ENCODE results near the gene CILP2. TPM values are rescaled to one million over a fixed set of nuclear protein-coding genes. Genes with fewer than 3 reads are reported as not detected.

The CILP2 gene
- total RNA-seq, 3 donors from 2014 or later, result 0.15 to 0.66 (median 0.16) TPM

GRCh38 chr19:19502808-19503602, 35.1 kb upstream of the CILP2 start:
- no peak overlapping the region for H3K27ac ChIP-seq

DNA sequence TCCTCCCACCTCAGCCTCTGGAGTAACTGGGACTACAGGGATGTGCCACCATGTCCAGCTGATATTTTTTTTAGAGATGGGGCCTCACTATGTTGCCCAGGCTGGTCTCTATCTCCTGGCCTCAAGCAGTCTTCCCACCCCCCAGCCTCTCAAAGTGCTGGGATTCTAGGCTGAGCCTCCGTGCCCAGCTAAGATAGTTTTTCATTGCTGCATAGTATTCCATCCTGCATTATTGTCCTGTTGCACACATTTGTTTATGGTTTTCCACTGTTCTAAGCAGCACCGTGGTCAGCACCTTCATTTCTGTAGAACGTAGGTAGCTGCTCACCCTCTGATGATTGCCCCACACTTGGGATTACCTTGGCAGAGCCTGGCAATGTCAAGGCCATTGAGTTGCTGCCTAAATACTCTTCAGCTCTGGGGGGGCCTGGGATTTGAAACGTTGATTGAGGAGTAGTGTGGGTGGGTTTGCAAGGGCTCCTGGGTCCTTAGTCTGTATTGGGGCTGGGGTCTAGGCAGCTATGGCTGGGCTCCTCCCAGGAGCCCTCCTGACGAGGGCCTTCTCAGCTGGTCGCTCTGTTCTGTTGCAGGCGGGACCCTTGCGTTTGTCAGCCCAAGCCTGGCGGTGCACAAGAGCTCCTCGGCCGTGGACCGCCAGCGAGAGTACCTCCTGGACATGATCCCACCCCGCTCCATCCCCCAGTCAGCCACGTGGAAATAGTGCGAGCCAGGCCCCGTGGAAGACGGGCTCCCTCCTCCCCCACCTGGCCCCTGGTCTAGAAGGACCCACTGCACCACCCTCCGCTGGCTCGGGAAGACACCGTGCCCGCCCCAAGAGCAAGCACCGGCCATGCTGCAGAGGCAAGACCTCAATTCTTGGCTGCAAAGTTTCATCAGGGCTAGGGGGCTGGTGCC, 33.1 kb upstream of the CILP2 start:
- H3K27ac ChIP-seq, result no peak overlapping the region
- no peaks in the 10 kb centered on the region for H3K4me1 ChIP-seq
- no peak overlapping the region for H3K4me3 ChIP-seq
- TF ChIP-seq CTCF (IDR thresholded peaks at IDR 0.05) (no peak), POLR2A (IDR thresholded peaks at IDR 0.05) (no peak), POLR2AphosphoS5 (IDR thresholded peaks at IDR 0.05) (no peak)
- no peaks in the 10 kb centered on the region for H3K27me3 ChIP-seq
- DNase-seq (ENCODE audit: low spot score in 2 of 2), result no peak
- H3K36me3 ChIP-seq, result peaks cover 13% of the 10 kb centered on the region
- no peaks in the 10 kb centered on the region for H3K9me3 ChIP-seq
- intact Hi-C loops (cut with DNase I; ENCODE audit: low total_unique reads), result no loop called here

More at GRCh38 chr19:19502808-19503602, 35.1 kb upstream of the CILP2 start:
- Histone ChIP-seq H3K9me3 (no peaks in the 10 kb centered on the region), H3K4me1 (no peaks in the 10 kb centered on the region), H3K4me3 (no peak overlapping the region), H3K36me3 (peaks cover 17% of the 10 kb centered on the region), H3K27me3 (no peaks in the 10 kb centered on the region)
- TF ChIP-seq POLR2AphosphoS5 (IDR thresholded peaks at IDR 0.05) (no peak), CTCF (IDR thresholded peaks at IDR 0.05) (no peak), POLR2A (IDR thresholded peaks at IDR 0.05) (no peak)
- intact Hi-C loops (cut with DNase I; ENCODE audit: low total_unique reads), result no loop called here
- DNase-seq (ENCODE audit: low spot score in 2 of 2), result no peak

- H3K9me3 ChIP-seq, result no peaks in the 10 kb centered on the region
- H3K27me3 ChIP-seq, result no peaks in the 10 kb centered on the region
- peaks cover 13% of the 10 kb centered on the region for H3K36me3 ChIP-seq
- intact Hi-C loops (cut with DNase I; ENCODE audit: low total_unique reads), result no loop called here
- H3K27ac ChIP-seq, result no peak overlapping the region
- no peak for DNase-seq (ENCODE audit: low spot score in 2 of 2)
- H3K4me1 ChIP-seq, result no peaks in the 10 kb centered on the region
- TF ChIP-seq CTCF (IDR thresholded peaks at IDR 0.05) (no peak), POLR2A (IDR thresholded peaks at IDR 0.05) (no peak), POLR2AphosphoS5 (IDR thresholded peaks at IDR 0.05) (no peak)
- H3K4me3 ChIP-seq, result peak overlapping the region in 2 of 3 donors; percentile 48 to 59
Measured at GRCh38 chr19:19505669-19506326, 32.3 kb upstream of the CILP2 start.

GRCh38 chr19:19506592-19506991, 31.5 kb upstream of the CILP2 start:
- H3K36me3 ChIP-seq, result peaks cover 13% of the 10 kb centered on the region
- DNase-seq (ENCODE audit: low spot score in 2 of 2), result no peak
- TF ChIP-seq POLR2AphosphoS5 (IDR thresholded peaks at IDR 0.05) (no peak), POLR2A (IDR thresholded peaks at IDR 0.05) (no peak), CTCF (IDR thresholded peaks at IDR 0.05) (no peak)
- H3K4me3 ChIP-seq, result peak overlapping the region in 2 of 3 donors; percentile 48 to 59
- intact Hi-C loops (cut with DNase I; ENCODE audit: low total_unique reads), result no loop called here
- no peaks in the 10 kb centered on the region for H3K27me3 ChIP-seq
- no peaks in the 10 kb centered on the region for H3K9me3 ChIP-seq
- no peaks in the 10 kb centered on the region for H3K4me1 ChIP-seq
- peak overlapping the region in 1 of 2 donors; percentile 5 for H3K27ac ChIP-seq
